ENCODE data around the gene MAST4.

DNA sequence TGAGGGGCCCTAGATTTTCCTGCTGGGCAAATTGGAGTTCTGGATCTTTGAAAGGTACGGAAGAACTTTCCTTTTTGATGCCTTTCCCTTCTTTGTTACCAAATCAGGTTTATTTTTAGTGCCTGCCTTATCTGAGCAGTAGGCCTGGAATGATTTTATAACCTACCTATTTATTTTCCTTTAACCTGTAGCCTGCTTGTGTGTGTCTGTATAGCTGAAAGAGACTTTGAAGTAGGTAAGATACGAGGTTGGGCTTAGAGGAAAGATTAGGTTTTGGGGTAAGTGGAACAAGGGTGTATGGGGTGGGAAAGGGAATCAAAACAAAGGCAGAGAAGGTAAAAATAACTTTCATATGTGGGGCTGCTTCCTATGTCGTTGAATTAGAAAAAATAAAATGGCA is 389.2 kb downstream of the MAST4 start:
- TF ChIP-seq EZH2 (optimal IDR thresholded peaks at IDR 0.05; ENCODE audit: low read depth, low read length): no peak
- TF ChIP-seq EZH2phosphoT487 (IDR thresholded peaks at IDR 0.05; ENCODE audit: low read length): no peak
- TF ChIP-seq, protein P1, sequence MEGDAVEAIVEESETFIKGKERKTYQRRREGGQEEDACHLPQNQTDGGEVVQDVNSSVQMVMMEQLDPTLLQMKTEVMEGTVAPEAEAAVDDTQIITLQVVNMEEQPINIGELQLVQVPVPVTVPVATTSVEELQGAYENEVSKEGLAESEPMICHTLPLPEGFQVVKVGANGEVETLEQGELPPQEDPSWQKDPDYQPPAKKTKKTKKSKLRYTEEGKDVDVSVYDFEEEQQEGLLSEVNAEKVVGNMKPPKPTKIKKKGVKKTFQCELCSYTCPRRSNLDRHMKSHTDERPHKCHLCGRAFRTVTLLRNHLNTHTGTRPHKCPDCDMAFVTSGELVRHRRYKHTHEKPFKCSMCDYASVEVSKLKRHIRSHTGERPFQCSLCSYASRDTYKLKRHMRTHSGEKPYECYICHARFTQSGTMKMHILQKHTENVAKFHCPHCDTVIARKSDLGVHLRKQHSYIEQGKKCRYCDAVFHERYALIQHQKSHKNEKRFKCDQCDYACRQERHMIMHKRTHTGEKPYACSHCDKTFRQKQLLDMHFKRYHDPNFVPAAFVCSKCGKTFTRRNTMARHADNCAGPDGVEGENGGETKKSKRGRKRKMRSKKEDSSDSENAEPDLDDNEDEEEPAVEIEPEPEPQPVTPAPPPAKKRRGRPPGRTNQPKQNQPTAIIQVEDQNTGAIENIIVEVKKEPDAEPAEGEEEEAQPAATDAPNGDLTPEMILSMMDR (IDR thresholded peaks at IDR 0.05; ENCODE audit: low read length): no peak

All from MM.1S (cell line).